Stimulated activated memory B cell treated with anti-CD40 and anti-IgM and Interleukin-4, amounts not matched to agents 10 μg/mL and 1 μg/mL and 100 μg/mL, for 72 hours (primary cell): Measurements from ENCODE around the gene RAB3B.
"Not testable (repeated sequence)": the region's sequence is repeated elsewhere in the genome, so short reads cannot be mapped to it uniquely, and the experiment has no call there.

Experiments
- ATAC-seq: fragments of 150-1000 bp; cut with Tn5 transposase; 2 replicates; pipeline ENCODE4 v1.10.0; 2021
- H3K27ac Mint-ChIP-seq: one replicate; pipeline ENCODE4 v1.8.0; 2022; ENCODE audit warnings: mild to moderate bottlenecking, mixed read lengths
- H3K27me3 Mint-ChIP-seq: one replicate; pipeline ENCODE4 v1.8.0; 2022; ENCODE audit warnings: mixed read lengths
- H3K36me3 Mint-ChIP-seq: one replicate; pipeline ENCODE4 v1.8.0; 2022; ENCODE audit warnings: mixed read lengths
- H3K4me1 Mint-ChIP-seq: one replicate; pipeline ENCODE4 v1.8.0; 2022; ENCODE audit warnings: mixed read lengths
- H3K4me3 Mint-ChIP-seq: one replicate; pipeline ENCODE4 v1.8.0; 2022; ENCODE audit warnings: mild to moderate bottlenecking, moderate library complexity, mixed read lengths
- H3K9me3 Mint-ChIP-seq: one replicate; pipeline ENCODE4 v1.8.0; 2022; ENCODE audit warnings: mixed read lengths

RAB3B gene

GRCh38 chr1:52005548-52005947, 15.0 kb upstream of the RAB3B start:
- not testable (repeated sequence) for ATAC-seq, H3K36me3 Mint-ChIP-seq, H3K27ac Mint-ChIP-seq, H3K4me1 Mint-ChIP-seq, H3K9me3 Mint-ChIP-seq, H3K4me3 Mint-ChIP-seq
- H3K27me3 Mint-ChIP-seq: peaks cover 35% of the 10 kb centered on the region

GRCh38 chr1:52003877-52004276, 13.4 kb upstream of the RAB3B start:
- Mint-ChIP-seq H3K36me3 (no peaks in the 10 kb centered on the region), H3K4me3 (no peak overlapping the region), H3K9me3 (no peaks in the 10 kb centered on the region), H3K27ac (no peak overlapping the region), H3K4me1 (peaks cover 4% of the 10 kb centered on the region), H3K27me3 (peaks cover 35% of the 10 kb centered on the region)
- ATAC-seq: no peak

- Mint-ChIP-seq H3K9me3 (no peaks in the 10 kb centered on the region), H3K4me3 (no peak overlapping the region), H3K27me3 (peaks cover 30% of the 10 kb centered on the region), H3K27ac (no peak overlapping the region), H3K4me1 (peaks cover 4% of the 10 kb centered on the region), H3K36me3 (no peaks in the 10 kb centered on the region)
- peak; percentile 89 for ATAC-seq
Observed at GRCh38 chr1:52002038-52002917, 11.8 kb upstream of the RAB3B start.

GRCh38 chr1:51998701-51999100, 8.2 kb upstream of the RAB3B start:
- no peak for ATAC-seq
- no peak overlapping the region for H3K27ac Mint-ChIP-seq
- H3K4me1 Mint-ChIP-seq: no peaks in the 10 kb centered on the region
- no peaks in the 10 kb centered on the region for H3K9me3 Mint-ChIP-seq
- no peak overlapping the region for H3K4me3 Mint-ChIP-seq
- no peaks in the 10 kb centered on the region for H3K36me3 Mint-ChIP-seq
- H3K27me3 Mint-ChIP-seq: peaks cover 25% of the 10 kb centered on the region

- Mint-ChIP-seq H3K9me3 (no peaks in the 10 kb centered on the region), H3K36me3 (no peaks in the 10 kb centered on the region), H3K4me1 (no peaks in the 10 kb centered on the region), H3K27ac (no peak overlapping the region), H3K27me3 (peaks cover 25% of the 10 kb centered on the region), H3K4me3 (no peak overlapping the region)
- no peak for ATAC-seq
Observed at GRCh38 chr1:51997974-51998382, 7.5 kb upstream of the RAB3B start.

GRCh38 chr1:51989582-51990477, 670 bp downstream of the RAB3B start:
- H3K4me3 Mint-ChIP-seq: peak overlapping the region; percentile 38
- H3K27me3 Mint-ChIP-seq: peaks cover 53% of the 10 kb centered on the region
- H3K36me3 Mint-ChIP-seq: no peaks in the 10 kb centered on the region
- ATAC-seq: no peak
- no peaks in the 10 kb centered on the region for H3K9me3 Mint-ChIP-seq
- no peak overlapping the region for H3K27ac Mint-ChIP-seq
- peaks cover 10% of the 10 kb centered on the region for H3K4me1 Mint-ChIP-seq

- Mint-ChIP-seq H3K27ac (no peak overlapping the region), H3K9me3 (no peaks in the 10 kb centered on the region), H3K27me3 (peaks cover 43% of the 10 kb centered on the region), H3K4me3 (no peak overlapping the region), H3K36me3 (no peaks in the 10 kb centered on the region), H3K4me1 (peaks cover 10% of the 10 kb centered on the region)
- no peak for ATAC-seq
Observed at GRCh38 chr1:51988254-51988653, 2.2 kb downstream of the RAB3B start.

- H3K9me3 Mint-ChIP-seq: no peaks in the 10 kb centered on the region
- peaks cover 28% of the 10 kb centered on the region for H3K27me3 Mint-ChIP-seq
- ATAC-seq: no peak
- peaks cover 10% of the 10 kb centered on the region for H3K4me1 Mint-ChIP-seq
- H3K4me3 Mint-ChIP-seq: no peak overlapping the region
- no peak overlapping the region for H3K27ac Mint-ChIP-seq
- H3K36me3 Mint-ChIP-seq: no peaks in the 10 kb centered on the region
Observed at GRCh38 chr1:51986718-51987117, 3.8 kb downstream of the RAB3B start.

GRCh38 chr1:51982161-51982560, 8.3 kb downstream of the RAB3B start:
- no peaks in the 10 kb centered on the region for H3K36me3 Mint-ChIP-seq
- no peaks in the 10 kb centered on the region for H3K4me1 Mint-ChIP-seq
- H3K27ac Mint-ChIP-seq: no peak overlapping the region
- no peak for ATAC-seq
- H3K4me3 Mint-ChIP-seq: no peak overlapping the region
- H3K27me3 Mint-ChIP-seq: no peaks in the 10 kb centered on the region
- H3K9me3 Mint-ChIP-seq: no peaks in the 10 kb centered on the region

GRCh38 chr1:51981555-51981954, 8.9 kb downstream of the RAB3B start:
- H3K27ac Mint-ChIP-seq: no peak overlapping the region
- H3K27me3 Mint-ChIP-seq: no peaks in the 10 kb centered on the region
- H3K36me3 Mint-ChIP-seq: no peaks in the 10 kb centered on the region
- H3K4me1 Mint-ChIP-seq: no peaks in the 10 kb centered on the region
- H3K4me3 Mint-ChIP-seq: no peak overlapping the region
- no peaks in the 10 kb centered on the region for H3K9me3 Mint-ChIP-seq
- ATAC-seq: no peak

GRCh38 chr1:51978099-51978498, 12.4 kb downstream of the RAB3B start:
- Mint-ChIP-seq H3K27me3 (no peaks in the 10 kb centered on the region), H3K9me3 (no peaks in the 10 kb centered on the region), H3K4me1 (peaks cover 7% of the 10 kb centered on the region), H3K4me3 (no peak overlapping the region), H3K36me3 (no peaks in the 10 kb centered on the region), H3K27ac (no peak overlapping the region)
- ATAC-seq: no peak

- Mint-ChIP-seq H3K27me3 (no peaks in the 10 kb centered on the region), H3K36me3 (no peaks in the 10 kb centered on the region), H3K9me3 (no peaks in the 10 kb centered on the region), H3K4me3 (no peak overlapping the region), H3K4me1 (peaks cover 7% of the 10 kb centered on the region), H3K27ac (no peak overlapping the region)
- ATAC-seq: no peak
Observed at GRCh38 chr1:51976846-51977602, 13.5 kb downstream of the RAB3B start.

- ATAC-seq: peak; percentile 46
- H3K36me3 Mint-ChIP-seq: no peaks in the 10 kb centered on the region
- no peak overlapping the region for H3K4me3 Mint-ChIP-seq
- peaks cover 7% of the 10 kb centered on the region for H3K4me1 Mint-ChIP-seq
- H3K27me3 Mint-ChIP-seq: peaks cover 13% of the 10 kb centered on the region
- H3K27ac Mint-ChIP-seq: no peak overlapping the region
- no peaks in the 10 kb centered on the region for H3K9me3 Mint-ChIP-seq
Observed at GRCh38 chr1:51973587-51974474, 16.7 kb downstream of the RAB3B start.

- H3K4me1 Mint-ChIP-seq: no peaks in the 10 kb centered on the region
- H3K27me3 Mint-ChIP-seq: peaks cover 13% of the 10 kb centered on the region
- H3K36me3 Mint-ChIP-seq: no peaks in the 10 kb centered on the region
- H3K27ac Mint-ChIP-seq: no peak overlapping the region
- no peak overlapping the region for H3K4me3 Mint-ChIP-seq
- ATAC-seq: no peak
- no peaks in the 10 kb centered on the region for H3K9me3 Mint-ChIP-seq
Observed at GRCh38 chr1:51969038-51969705, 21.3 kb downstream of the RAB3B start.
